Liver (tissue), 9 donors: Measurements from ENCODE around the gene RDH11. TPM values are rescaled to one million over a fixed set of nuclear protein-coding genes. Genes with fewer than 3 reads are reported as not detected.

Experiments
- DNase-seq: peaks from one replicate; pipeline ENCODE4 v3.0.0-alpha.2; 2017; ENCODE audit warnings: low spot score
- H3K27ac ChIP-seq, 2 donors: one replicate each; pipeline ENCODE4 v1.7.0; 2013; ENCODE audit warnings: inconsistent platforms in 2 of 2, low read length in 2 of 2, control low read depth in 1 of 2, low read depth in 1 of 2, mild to moderate bottlenecking in 1 of 2
- H3K27me3 ChIP-seq, 4 donors: one replicate each; pipeline versions ENCODE4 v1.6.1 to v1.7.0; 2013; ENCODE audit warnings: low read length in 3 of 4, inconsistent platforms in 1 of 4, mild to moderate bottlenecking in 1 of 4, moderate library complexity in 1 of 4; ENCODE audit not compliant: control insufficient read depth in 4 of 4, insufficient read depth in 4 of 4
- H3K36me3 ChIP-seq, 4 donors: one replicate each; pipeline versions ENCODE4 v1.6.1 to v1.7.0; 2013; ENCODE audit warnings: low read length in 3 of 4, mild to moderate bottlenecking in 3 of 4, low read depth in 1 of 4, moderate library complexity in 1 of 4; ENCODE audit not compliant: control insufficient read depth in 4 of 4, insufficient read depth in 3 of 4
- H3K4me1 ChIP-seq, 4 donors: one replicate each; pipeline versions ENCODE4 v1.6.1 to v1.7.0; 2013; ENCODE audit warnings: low read length in 3 of 4, mild to moderate bottlenecking in 3 of 4, moderate library complexity in 1 of 4; ENCODE audit not compliant: control insufficient read depth in 4 of 4, insufficient read depth in 4 of 4
- H3K4me3 ChIP-seq, 3 donors: one replicate each; pipeline versions ENCODE4 v1.6.1 to v1.7.0; 2013; ENCODE audit warnings: low read length in 3 of 3, control low read depth in 1 of 3, low read depth in 1 of 3, mild to moderate bottlenecking in 1 of 3
- H3K9ac ChIP-seq, 2 donors: one replicate each; pipeline ENCODE4 v1.7.0; 2013; ENCODE audit warnings: low read length in 2 of 2, mild to moderate bottlenecking in 2 of 2, moderate library complexity in 2 of 2, control low read depth in 1 of 2, low read depth in 1 of 2
- H3K9me3 ChIP-seq, 4 donors: one replicate each; pipeline versions ENCODE4 v1.6.1 to v1.7.0; 2013; ENCODE audit warnings: low read length in 3 of 4; ENCODE audit not compliant: control insufficient read depth in 4 of 4
- EGR1 ChIP-seq, 2 donors: IDR thresholded peaks; 2 replicates each; pipeline ENCODE4 v1.6.1; 2016 to 2018; ENCODE audit warnings: antibody characterized with exemption in 2 of 2, low read depth in 2 of 2
- FOXA1 ChIP-seq: IDR thresholded peaks from 2 replicates; pipeline ENCODE4 v1.6.1; 2016; ENCODE audit warnings: antibody characterized with exemption
- FOXA2 ChIP-seq: IDR thresholded peaks from 2 replicates; pipeline ENCODE4 v1.6.1; 2016; ENCODE audit warnings: antibody characterized with exemption
- GABPA ChIP-seq, 2 donors: IDR thresholded peaks in 1 of 2; conservative IDR thresholded peaks in 1 of 2; 2 replicates each; pipeline ENCODE4 v1.6.1; 2016; ENCODE audit warnings: antibody characterized with exemption in 2 of 2, mild to moderate bottlenecking in 1 of 2, moderate library complexity in 1 of 2
- HNF4A ChIP-seq, 2 donors: conservative IDR thresholded peaks; 2 replicates each; pipeline ENCODE4 v1.6.1; 2016; ENCODE audit warnings: antibody characterized with exemption in 2 of 2, mild to moderate bottlenecking in 2 of 2
- HNF4G ChIP-seq: IDR thresholded peaks from 2 replicates; pipeline ENCODE4 v1.6.1; 2016; ENCODE audit warnings: antibody characterized with exemption
- JUND ChIP-seq, 2 donors: IDR thresholded peaks; 2 replicates each; pipeline ENCODE4 v1.6.1; 2016; ENCODE audit warnings: antibody characterized with exemption in 2 of 2
- MAX ChIP-seq: IDR thresholded peaks from 2 replicates; pipeline ENCODE4 v1.6.1; 2016; ENCODE audit warnings: antibody characterized with exemption
- NR2F2 ChIP-seq: IDR thresholded peaks from 2 replicates; pipeline ENCODE4 v1.6.1; 2016; ENCODE audit warnings: antibody characterized with exemption
- RAD21 ChIP-seq, 2 donors: IDR thresholded peaks; 2 replicates each; pipeline ENCODE4 v1.6.1; 2016; ENCODE audit warnings: antibody characterized with exemption in 2 of 2, mild to moderate bottlenecking in 2 of 2
- REST ChIP-seq: IDR thresholded peaks from 2 replicates; pipeline ENCODE4 v1.6.1; 2016; ENCODE audit warnings: antibody characterized with exemption, mild to moderate bottlenecking
- RXRA ChIP-seq, 2 donors: IDR thresholded peaks; 2 replicates each; pipeline ENCODE4 v1.6.1; 2017 to 2018; ENCODE audit warnings: antibody characterized with exemption in 2 of 2, mild to moderate bottlenecking in 1 of 2
- SP1 ChIP-seq: IDR thresholded peaks from 2 replicates; pipeline ENCODE4 v1.6.1; 2018; ENCODE audit warnings: antibody characterized with exemption, mild to moderate bottlenecking
- TAF1 ChIP-seq: conservative IDR thresholded peaks from 2 replicates; pipeline ENCODE4 v1.6.1; 2016; ENCODE audit warnings: antibody characterized with exemption, mild to moderate bottlenecking
- YY1 ChIP-seq: IDR thresholded peaks from 2 replicates; pipeline ENCODE4 v1.6.1; 2016; ENCODE audit warnings: antibody characterized with exemption, mild to moderate bottlenecking
- ZBTB33 ChIP-seq: IDR thresholded peaks from 2 replicates; pipeline ENCODE4 v1.6.1; 2016; ENCODE audit warnings: antibody characterized with exemption
- WGBS: extraction: QIAGEN DNeasy Blood & Tissue Kit; methylation state at CpG from one replicate; pipeline ENCODE4 v1.1.7; 2013; 5-methylcytosine and 5-hydroxymethylcytosine counted together
- polyA plus RNA-seq, 2 donors: library from polyadenylated mRNA; stranded (reverse) in 1 of 2; unstranded in 1 of 2; fragments of 200-250 nt in 1 of 2; fragments of >200 nt in 1 of 2; fragmentation: Nextera tagmentation in 1 of 2; extraction: Ambion mirVana in 1 of 2; gene quantifications; one replicate each; pipeline versions ENCODE4 v1.2.1 to v1.2.3, GENCODE V29; 2013 to 2015
- total RNA-seq, 2 donors: library from RNA; depleted of rRNA; stranded (reverse); fragments of >200 nt; gene quantifications; one replicate each; pipeline ENCODE4 v1.2.3, GENCODE V29; 2014
- TF ChIP-seq, protein P1 (sequence below): fragments of 150-350 bp; IDR thresholded peaks from 2 replicates; pipeline ENCODE4 v1.5.1; 2017; ENCODE audit warnings: improper control_type of control experiment, low read depth, low read length; ENCODE audit not compliant: missing input control
- donor health status: healthy.
- donor health status: healthy.
- donor health status: healthy.
- donor health status: healthy.
- donor health status: healthy.

Gene RDH11
- total and polyA plus RNA-seq, 4 donors: 99.7 to 174 (median 137) TPM

DNA sequence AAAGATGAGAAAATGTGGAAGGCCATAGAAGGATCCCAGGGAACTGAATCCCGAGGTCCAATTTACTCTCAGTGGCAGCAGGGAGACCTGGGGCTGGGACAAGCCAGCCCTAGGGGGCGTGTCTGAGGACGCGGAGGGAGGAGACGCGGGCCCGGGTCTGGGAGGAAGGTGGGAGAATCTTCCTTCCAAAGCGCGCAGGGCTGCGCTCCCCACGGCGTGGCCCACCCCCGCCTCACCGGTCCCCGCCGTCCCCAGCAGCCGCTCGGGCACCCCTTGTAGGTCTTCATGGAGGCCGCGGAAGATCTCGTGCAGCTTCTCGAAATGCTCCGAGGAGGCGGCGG lies 21.5 kb downstream of the RDH11 start:
- TF ChIP-seq RAD21 (IDR thresholded peaks at IDR 0.05) (peak; percentile 27 to 28), REST (peak; percentile 9), YY1 (peak; percentile 43), JUND (IDR thresholded peaks at IDR 0.05) (no peak)
- under 1% methylated on average over 25 of the region's 25 CpGs for WGBS
- peaks cover 4 to 22% (median 17%) of the 10 kb centered on the region in 4 donors for H3K4me1 ChIP-seq
- H3K9me3 ChIP-seq: no peaks in the 10 kb centered on the region
- DNase-seq: peak; percentile 77
- H3K27ac ChIP-seq: peak overlapping the region; percentile 88 to 99
- H3K9ac ChIP-seq: peak overlapping the region; percentile 84 to 89
- H3K27me3 ChIP-seq: no peaks in the 10 kb centered on the region
- peaks cover 0 to 9% (median under 1%) of the 10 kb centered on the region in 4 donors for H3K36me3 ChIP-seq
- H3K4me3 ChIP-seq: peak overlapping the region; percentile 85 to 91 (median 87)

DNA sequence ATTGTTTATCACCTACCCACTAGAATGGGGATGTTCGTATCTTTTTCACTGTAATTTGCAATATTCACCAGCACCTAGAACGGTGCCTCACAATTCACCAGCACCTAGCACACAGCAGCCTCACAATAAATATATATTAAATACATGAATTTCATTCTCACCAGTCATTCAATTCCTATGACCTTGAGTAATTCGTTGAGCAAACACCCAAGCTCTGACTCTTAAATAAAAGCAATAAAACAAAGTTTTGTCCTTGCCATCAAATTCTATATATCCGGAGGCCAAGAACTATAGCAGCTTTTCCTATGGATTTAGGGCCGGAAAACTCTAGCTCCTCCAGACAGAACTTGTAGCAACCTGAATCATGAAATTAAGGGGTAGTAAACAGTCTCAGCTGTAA lies 22.1 kb downstream of the RDH11 start:
- Histone ChIP-seq H3K9ac (peak overlapping the region; percentile 84 to 89), H3K36me3 (peaks cover 0 to 7% (median under 1%) of the 10 kb centered on the region in 4 donors), H3K4me3 (peak overlapping the region; percentile 85 to 91 (median 87)), H3K4me1 (peaks cover 4 to 22% (median 17%) of the 10 kb centered on the region in 4 donors), H3K9me3 (no peaks in the 10 kb centered on the region), H3K27me3 (no peaks in the 10 kb centered on the region), H3K27ac (no peak overlapping the region)
- 43% methylated on average over 5 of the region's 5 CpGs for WGBS
- DNase-seq: no peak
- TF ChIP-seq MAX: no peak
- no peak for TF ChIP-seq RAD21 (IDR thresholded peaks at IDR 0.05)

DNA sequence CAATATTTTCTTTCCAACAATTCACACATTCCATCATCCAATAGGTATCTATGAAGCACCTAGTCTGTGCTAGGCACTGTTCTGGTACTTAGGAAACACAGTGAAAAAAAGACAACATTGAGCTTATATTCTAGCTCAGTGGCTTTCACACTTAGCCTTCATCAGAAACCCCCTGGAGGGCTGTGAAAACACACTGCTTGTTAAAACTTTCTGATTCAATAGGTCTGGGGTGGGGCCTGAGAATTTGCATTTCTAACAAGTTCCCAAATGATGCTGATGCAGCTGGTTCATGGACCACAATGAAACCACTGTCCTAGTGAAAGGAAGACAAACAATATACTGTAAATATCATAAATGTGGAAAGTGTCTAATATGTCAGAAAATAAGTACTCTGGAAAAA lies 27.0 kb downstream of the RDH11 start:
- H3K9ac ChIP-seq: no peak overlapping the region
- H3K36me3 ChIP-seq: no peaks in the 10 kb centered on the region
- H3K27me3 ChIP-seq: no peaks in the 10 kb centered on the region
- no peaks in the 10 kb centered on the region for H3K9me3 ChIP-seq
- H3K27ac ChIP-seq: no peak overlapping the region
- DNase-seq: no peak
- no peak overlapping the region for H3K4me3 ChIP-seq
- H3K4me1 ChIP-seq: peaks cover 3 to 14% (median 10%) of the 10 kb centered on the region in 4 donors
- TF ChIP-seq NR2F2: no peak
- no peak for TF ChIP-seq HNF4A (conservative IDR thresholded peaks at IDR 0.05)
- TF ChIP-seq FOXA1: no peak
- TF ChIP-seq, protein P1, sequence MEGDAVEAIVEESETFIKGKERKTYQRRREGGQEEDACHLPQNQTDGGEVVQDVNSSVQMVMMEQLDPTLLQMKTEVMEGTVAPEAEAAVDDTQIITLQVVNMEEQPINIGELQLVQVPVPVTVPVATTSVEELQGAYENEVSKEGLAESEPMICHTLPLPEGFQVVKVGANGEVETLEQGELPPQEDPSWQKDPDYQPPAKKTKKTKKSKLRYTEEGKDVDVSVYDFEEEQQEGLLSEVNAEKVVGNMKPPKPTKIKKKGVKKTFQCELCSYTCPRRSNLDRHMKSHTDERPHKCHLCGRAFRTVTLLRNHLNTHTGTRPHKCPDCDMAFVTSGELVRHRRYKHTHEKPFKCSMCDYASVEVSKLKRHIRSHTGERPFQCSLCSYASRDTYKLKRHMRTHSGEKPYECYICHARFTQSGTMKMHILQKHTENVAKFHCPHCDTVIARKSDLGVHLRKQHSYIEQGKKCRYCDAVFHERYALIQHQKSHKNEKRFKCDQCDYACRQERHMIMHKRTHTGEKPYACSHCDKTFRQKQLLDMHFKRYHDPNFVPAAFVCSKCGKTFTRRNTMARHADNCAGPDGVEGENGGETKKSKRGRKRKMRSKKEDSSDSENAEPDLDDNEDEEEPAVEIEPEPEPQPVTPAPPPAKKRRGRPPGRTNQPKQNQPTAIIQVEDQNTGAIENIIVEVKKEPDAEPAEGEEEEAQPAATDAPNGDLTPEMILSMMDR: no peak
- TF ChIP-seq TAF1: no peak
- no peak for TF ChIP-seq SP1
- TF ChIP-seq GABPA (IDR thresholded peaks at IDR 0.05 in 1 of 2, conservative IDR thresholded peaks at IDR 0.05 in 1 of 2): no peak
- TF ChIP-seq FOXA2: no peak
- no peak for TF ChIP-seq RAD21 (IDR thresholded peaks at IDR 0.05)
- no peak for TF ChIP-seq ZBTB33
- no peak for TF ChIP-seq MAX
- TF ChIP-seq RXRA (IDR thresholded peaks at IDR 0.05): no peak
- no peak for TF ChIP-seq EGR1 (IDR thresholded peaks at IDR 0.05; ENCODE audit: low read depth in 2 of 2)
- no peak for TF ChIP-seq REST
- no peak for TF ChIP-seq HNF4G
- TF ChIP-seq YY1: no peak
